Measurements from ENCODE around the gene DRICH1.
"Not testable (repeated sequence)": the region's sequence is repeated elsewhere in the genome, so short reads cannot be mapped to it uniquely, and the experiment has no call there.

DRICH1 gene, protein sequence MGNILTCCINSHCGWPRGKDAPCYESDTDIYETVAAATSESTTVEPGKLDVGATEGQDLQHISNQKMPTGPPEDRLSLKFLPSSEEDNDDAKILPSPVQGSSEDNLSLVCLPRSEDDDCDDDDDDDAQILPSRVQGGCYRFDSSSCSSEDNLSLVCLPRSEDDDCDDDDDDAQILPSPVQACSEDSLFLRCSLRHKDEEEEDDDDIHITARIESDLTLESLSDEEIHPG

GRCh38 chr22:23632178-23632577 is at the start of gene DRICH1:
TSS of gene DRICH1 (minus strand) at chr22:23632321. CDS start at chr22:23632023, 298 bp downstream.
- DNase-seq (ENCODE audit: low spot score), result no peak

- DNase-seq (ENCODE audit: low spot score), result no peak
Measured at GRCh38 chr22:23681026-23681809, 49.1 kb upstream of the DRICH1 start.

DNA sequence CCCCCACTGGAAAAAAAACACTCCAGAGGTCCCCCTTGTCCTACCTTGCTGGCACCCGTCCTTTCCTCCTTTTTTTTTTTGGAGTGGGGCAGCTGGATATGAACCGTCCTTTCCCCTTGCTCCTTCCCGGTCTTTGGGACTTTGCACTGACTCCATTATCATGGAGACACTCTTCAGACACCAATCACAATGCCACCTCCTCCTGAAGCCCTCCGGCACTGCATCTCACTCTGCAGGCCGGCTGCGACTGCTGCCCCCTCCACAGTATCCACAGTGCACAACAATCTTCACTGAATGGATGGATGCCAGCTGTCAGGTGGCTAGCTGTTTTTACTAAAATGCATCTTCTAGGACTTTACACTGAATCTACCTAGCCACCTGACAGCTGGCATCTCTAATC is 46.0 kb upstream of the DRICH1 start:
- no peak for DNase-seq (ENCODE audit: low spot score)

DNA sequence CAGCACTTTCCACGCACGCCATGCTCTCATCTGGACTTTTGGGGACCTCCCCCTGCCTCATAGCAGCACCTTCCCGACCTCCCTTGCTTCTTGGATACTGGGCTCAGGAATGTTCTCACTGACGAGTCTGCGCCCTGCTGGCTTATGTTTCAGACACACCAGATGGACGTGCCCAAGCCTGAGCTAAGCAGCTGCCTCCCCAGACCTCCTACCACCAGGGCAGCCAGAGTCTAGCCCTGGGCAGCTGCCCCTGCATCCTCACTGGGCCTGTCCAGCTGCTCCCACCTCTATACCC is 45.5 kb upstream of the DRICH1 start:
- DNase-seq (ENCODE audit: low spot score), result no peak

DNA sequence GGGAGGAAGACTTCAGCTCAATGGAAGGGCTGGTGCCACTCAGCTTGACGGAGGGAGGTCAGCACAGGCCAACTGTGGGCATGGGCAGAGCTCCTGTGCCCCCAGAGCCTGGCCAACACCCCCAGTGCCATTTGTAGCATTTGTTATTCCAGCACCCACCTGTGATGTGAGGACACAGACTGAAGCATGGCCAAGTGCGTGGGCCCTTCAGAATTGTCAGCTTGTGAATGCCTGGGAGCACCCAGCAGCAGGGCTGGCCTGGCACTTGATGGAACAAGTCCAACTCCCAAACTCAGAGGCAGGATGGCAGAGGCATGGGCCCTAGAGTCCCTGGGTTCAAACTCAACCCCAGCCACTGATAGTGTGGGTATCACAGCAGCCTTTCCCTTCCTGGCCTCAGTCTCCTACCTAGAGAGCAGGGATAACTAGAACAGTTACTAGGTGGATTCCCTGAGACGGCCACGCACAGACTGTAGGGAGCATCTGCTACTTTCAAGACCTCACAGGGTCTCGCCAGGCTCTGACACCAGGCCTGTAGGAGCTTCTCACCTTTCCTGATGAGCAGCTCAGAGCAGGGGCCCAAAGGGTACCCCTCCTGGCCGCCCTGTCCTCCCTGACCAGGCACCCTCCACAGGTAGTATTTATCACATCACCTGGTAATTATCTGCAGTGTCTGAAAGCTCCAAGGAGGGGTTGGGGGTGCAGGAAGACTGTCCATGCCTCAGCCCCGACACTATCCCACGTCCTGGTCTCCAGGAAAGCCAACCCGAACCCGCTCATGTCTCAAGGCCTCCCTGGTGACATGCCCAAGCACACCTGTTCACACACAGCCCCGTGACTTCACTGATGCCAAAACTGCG is 45.0 kb upstream of the DRICH1 start:
- not testable (repeated sequence) for DNase-seq (ENCODE audit: low spot score)

DNA sequence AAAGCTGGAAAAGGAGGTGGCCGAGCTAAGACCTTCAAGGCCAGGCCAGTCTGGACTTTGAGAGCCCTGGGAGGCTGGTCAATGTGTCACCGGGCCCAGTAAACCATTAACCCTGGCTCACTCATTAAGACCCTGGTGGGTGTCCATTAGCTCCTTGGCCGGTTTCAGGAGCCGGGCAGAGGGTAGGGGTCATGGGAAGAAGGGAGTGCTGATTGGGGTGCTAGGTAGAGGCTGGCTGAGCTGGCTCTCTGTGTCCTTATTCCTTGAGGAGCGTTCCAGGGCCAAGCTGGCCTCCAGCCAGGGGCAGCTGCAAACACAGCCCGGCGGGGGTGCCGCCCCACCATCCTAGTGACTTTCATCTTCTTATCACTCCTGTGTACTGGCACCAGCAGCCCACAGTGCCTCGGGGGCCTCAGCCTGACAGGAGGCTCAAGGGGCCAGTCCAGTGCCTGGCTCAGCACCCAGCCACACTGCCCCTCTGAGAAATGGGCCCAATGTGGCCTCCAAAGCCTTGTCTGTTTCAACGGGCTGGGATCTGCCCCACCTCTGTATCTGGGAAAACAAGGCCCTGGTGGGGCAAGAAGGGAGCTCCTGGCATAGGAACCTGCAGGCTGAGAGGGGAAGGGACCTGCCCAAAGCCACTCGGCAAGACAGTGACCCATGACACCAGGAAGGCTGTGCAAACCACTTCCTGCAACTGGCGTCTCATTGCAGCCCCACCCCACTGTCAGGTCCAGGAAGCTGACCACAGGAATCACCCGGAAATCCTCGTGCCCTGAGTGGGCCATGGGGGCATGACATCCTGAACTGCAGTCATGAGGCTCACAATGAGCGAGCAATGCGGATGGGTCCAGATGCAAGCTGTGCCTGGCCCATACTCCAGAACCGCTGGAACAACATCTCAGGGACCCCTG is 43.6 kb upstream of the DRICH1 start:
- DNase-seq (ENCODE audit: low spot score), result no peak

DNA sequence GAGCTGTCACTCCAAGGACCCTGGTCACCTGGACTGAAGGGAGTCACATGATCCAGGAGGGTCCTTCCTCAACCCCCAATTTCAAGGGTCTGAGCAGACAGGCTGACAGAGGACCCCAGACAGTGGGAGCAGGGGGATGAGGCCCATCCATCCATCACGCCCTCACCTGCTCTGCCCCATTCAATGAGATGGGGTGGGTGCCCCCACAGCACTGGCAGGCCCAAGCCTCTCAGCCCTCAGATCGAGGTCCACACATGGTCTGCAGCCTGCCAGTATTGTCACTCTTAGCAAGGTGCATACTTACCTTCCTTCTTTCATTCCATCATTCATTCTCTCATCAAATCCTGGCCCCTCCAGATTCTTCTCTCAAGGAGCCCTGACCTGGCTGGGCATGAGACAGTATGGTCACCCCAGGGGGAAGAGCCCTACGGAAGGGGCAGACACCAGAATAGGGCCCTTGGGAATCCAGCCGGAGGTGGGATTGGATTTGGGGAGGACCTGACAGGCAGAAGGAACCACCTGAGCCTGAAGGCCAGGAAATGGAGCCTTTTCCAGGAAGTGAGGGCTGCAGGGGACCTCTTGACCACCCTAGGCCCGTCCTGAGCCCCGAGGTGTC is 42.9 kb upstream of the DRICH1 start:
- not testable (repeated sequence) for DNase-seq (ENCODE audit: low spot score)

- peak; percentile 52 for DNase-seq (ENCODE audit: low spot score)
Measured at GRCh38 chr22:23673826-23674690, 41.9 kb upstream of the DRICH1 start.

DNA sequence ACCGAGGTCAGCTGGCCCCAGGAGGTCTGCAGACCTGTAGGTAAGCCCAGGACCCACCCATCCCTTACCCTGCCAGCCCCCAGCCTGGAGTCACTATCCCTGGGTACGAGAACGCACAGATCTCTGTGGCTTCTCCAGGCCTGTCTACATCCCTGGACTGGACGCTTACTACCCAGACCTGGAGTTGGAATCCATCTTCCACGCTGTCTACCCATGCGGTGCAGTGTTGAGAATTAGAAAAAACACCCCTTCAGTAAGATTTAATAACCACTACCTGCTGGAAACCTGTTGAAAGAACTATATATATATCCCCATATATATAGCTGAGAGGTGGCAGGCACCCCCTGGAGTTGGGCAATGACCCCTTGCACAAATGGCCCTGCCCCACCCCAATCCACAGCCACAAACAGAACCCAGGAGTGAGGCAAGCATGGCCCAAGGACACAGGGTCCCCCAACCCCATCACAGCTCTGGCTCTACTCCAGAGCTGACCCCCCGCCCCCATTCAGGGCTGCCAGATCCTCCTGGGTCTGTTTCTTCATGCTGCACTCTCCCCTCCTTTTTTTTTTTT is 41.0 kb upstream of the DRICH1 start:
- DNase-seq (ENCODE audit: low spot score), result no peak

DNA sequence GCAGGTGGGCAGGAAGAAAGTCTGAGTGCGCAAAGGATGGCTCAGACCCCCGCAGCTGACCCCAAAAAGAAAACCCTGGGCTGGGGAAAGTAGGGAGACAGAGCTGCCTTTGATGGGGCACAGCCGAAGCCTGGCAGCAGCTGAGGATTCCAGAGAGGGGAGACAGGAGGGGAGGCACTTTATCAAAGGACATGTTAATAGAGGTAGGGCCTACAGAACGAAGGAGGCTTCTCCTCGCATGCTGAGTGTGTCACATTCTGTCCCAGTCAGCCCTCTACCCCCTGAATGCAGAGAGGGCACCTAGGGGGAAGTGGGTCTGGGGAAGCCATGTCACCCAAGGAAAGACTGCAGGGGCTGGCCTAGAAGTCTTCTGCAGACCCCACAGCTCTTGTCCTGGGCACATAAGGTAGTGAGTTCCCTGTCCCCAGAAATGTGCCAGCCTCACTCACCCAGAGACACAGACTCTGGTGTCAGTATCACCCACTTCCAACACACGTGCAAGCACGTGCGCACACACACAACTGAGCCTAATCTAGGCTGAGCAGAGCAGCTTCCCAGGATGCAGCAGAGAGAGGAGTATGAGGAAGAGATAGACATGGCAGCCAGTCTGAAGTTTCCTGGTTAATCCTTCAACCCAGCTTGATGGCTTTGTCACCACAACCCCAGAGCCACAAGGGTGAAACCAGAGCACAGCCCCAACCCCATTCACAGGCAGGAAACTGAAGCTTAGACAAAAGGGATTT is 40.4 kb upstream of the DRICH1 start:
- DNase-seq (ENCODE audit: low spot score), result not testable (repeated sequence)

GRCh38 chr22:23671387-23671786 is 39.3 kb upstream of the DRICH1 start:
- not testable (repeated sequence) for DNase-seq (ENCODE audit: low spot score)

DNA sequence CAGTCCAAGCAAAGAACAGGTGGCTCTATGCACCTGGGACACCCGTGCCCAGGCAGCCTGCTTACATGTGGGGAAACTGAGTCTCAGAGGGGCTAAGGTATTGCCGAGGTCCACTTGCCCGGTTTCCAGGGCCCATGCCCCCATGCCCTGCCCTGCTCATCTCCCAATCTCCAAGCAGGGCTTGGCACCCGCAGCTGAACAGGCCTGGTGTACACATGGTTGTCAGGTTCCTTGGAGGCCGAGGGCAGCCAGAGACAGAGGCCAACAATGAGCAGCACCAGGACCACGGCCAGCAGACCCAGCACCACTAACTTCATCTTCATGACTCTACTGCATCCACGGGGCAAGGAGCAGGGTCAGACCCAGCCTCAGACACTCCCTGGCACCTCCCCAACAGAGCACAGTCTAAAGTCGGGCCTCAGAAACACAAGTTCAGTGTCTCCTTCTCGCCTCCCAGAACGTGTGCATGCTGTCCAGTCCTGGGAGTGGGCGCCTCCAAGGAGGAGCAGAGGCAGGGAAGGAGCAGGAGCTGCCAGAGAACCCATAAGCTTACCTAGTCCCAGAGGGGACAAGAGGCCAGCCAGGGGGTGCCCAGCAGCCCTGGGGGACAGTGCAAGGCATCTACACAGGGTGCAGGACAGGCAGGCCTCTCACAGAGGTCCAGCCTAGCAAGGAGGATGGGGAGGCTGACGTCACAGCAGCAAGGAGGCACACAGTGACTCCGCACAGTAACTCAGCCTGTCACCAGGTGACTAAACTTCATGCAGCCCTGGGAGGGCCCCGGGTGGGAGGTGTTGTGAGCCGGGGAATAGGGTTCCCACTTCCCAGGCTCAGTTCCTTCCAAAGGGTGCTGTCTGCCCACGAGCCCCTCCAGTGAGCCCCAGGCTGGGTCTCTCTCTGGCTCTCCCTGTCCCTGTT is 38.5 kb upstream of the DRICH1 start:
- no peak for DNase-seq (ENCODE audit: low spot score)

GRCh38 chr22:23660381-23660780 is 28.3 kb upstream of the DRICH1 start:
- DNase-seq (ENCODE audit: low spot score), result not testable (repeated sequence)

DNA sequence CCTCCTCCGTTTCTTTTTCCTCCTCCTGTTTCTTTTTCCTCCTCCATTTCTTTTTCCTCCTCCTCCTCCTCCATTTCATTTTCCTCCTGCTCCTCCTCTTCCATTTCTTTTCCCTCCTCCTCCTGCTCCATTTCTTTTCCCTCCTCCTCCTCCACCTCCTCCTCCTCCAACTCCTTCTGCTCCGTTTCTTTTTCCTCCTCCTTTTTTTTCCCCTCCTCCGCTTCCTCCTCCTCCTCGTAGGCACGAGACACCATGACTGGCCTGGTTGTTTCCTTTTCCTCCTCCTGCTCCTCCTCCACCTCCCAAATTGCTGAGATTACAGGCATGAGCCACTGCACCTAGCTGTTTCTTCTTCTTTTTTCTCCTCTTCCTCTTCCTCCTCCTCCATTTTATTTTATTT is 25.6 kb upstream of the DRICH1 start:
- no peak for DNase-seq (ENCODE audit: low spot score)

GRCh38 chr22:23655891-23656475 is 23.9 kb upstream of the DRICH1 start:
- no peak for DNase-seq (ENCODE audit: low spot score)

- no peak for DNase-seq (ENCODE audit: low spot score)
Measured at GRCh38 chr22:23652711-23653110, 20.6 kb upstream of the DRICH1 start.

DNA sequence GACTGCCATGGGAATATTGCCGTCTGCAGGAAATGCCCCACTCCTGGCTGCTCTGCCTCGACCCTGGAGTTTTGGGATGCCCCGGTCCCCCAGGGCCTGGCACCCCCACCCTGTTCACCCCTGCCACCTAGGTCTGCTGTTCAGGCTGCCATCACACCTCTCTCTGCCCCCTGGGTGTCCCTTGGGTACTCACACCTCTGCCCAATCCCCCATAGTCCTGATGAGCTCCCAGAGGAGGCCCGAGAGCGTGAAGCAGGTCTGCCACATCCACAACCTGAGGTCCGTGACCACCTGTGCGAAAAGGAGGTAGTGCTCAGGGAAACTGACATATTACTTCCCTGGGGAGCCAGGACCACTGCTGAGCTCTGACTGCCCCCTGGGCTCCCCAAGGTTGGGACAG is 20.2 kb upstream of the DRICH1 start:
- no peak for DNase-seq (ENCODE audit: low spot score)

- DNase-seq (ENCODE audit: low spot score), result no peak
Measured at GRCh38 chr22:23651676-23652075, 19.6 kb upstream of the DRICH1 start.
